ENCODE measurements around the gene PLAC9. TPM values are rescaled to one million over a fixed set of nuclear protein-coding genes. Genes with fewer than 3 reads are reported as not detected.

The PLAC9 gene
- total and polyA plus RNA-seq, 2 experiments from 2014 or later: 1.1 to 11.0 TPM

DNA sequence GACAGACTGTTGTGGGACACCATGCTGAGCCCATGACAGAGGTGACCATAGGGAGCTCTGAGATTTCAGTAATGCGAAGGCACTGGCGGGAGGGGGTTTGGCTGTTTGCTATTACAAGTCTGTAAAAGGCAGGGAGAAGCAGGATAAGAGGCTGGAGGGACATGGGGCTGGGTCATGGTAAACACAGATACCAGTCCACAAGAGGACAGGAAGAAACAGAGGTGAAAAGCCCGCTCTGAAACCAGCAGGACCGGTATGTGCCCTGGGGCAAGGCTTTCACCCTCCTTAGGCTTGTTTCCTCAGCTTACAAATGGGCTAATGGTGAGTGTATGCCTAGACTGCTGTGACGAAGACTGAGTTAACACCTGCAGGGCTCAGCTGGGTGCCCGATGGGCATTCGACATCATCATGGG, 38.7 kb downstream of the PLAC9 start (continued):
- TF ChIP-seq, protein P1, sequence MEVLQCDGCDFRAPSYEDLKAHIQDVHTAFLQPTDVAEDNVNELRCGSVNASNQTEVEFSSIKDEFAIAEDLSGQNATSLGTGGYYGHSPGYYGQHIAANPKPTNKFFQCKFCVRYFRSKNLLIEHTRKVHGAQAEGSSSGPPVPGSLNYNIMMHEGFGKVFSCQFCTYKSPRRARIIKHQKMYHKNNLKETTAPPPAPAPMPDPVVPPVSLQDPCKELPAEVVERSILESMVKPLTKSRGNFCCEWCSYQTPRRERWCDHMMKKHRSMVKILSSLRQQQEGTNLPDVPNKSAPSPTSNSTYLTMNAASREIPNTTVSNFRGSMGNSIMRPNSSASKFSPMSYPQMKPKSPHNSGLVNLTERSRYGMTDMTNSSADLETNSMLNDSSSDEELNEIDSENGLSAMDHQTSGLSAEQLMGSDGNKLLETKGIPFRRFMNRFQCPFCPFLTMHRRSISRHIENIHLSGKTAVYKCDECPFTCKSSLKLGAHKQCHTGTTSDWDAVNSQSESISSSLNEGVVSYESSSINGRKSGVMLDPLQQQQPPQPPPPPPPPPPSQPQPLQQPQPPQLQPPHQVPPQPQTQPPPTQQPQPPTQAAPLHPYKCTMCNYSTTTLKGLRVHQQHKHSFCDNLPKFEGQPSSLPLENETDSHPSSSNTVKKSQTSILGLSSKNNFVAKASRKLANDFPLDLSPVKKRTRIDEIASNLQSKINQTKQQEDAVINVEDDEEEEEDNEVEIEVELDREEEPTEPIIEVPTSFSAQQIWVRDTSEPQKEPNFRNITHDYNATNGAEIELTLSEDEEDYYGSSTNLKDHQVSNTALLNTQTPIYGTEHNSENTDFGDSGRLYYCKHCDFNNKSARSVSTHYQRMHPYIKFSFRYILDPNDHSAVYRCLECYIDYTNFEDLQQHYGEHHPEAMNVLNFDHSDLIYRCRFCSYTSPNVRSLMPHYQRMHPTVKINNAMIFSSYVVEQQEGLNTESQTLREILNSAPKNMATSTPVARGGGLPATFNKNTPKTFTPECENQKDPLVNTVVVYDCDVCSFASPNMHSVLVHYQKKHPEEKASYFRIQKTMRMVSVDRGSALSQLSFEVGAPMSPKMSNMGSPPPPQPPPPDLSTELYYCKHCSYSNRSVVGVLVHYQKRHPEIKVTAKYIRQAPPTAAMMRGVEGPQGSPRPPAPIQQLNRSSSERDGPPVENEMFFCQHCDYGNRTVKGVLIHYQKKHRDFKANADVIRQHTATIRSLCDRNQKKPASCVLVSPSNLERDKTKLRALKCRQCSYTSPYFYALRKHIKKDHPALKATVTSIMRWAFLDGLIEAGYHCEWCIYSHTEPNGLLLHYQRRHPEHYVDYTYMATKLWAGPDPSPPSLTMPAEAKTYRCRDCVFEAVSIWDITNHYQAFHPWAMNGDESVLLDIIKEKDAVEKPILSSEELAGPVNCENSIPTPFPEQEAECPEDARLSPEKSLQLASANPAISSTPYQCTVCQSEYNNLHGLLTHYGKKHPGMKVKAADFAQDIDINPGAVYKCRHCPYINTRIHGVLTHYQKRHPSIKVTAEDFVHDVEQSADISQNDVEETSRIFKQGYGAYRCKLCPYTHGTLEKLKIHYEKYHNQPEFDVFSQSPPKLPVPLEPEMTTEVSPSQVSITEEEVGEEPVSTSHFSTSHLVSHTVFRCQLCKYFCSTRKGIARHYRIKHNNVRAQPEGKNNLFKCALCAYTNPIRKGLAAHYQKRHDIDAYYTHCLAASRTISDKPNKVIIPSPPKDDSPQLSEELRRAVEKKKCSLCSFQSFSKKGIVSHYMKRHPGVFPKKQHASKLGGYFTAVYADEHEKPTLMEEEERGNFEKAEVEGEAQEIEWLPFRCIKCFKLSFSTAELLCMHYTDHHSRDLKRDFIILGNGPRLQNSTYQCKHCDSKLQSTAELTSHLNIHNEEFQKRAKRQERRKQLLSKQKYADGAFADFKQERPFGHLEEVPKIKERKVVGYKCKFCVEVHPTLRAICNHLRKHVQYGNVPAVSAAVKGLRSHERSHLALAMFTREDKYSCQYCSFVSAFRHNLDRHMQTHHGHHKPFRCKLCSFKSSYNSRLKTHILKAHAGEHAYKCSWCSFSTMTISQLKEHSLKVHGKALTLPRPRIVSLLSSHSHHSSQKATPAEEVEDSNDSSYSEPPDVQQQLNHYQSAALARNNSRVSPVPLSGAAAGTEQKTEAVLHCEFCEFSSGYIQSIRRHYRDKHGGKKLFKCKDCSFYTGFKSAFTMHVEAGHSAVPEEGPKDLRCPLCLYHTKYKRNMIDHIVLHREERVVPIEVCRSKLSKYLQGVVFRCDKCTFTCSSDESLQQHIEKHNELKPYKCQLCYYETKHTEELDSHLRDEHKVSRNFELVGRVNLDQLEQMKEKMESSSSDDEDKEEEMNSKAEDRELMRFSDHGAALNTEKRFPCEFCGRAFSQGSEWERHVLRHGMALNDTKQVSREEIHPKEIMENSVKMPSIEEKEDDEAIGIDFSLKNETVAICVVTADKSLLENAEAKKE (CRISPR knock-in tag; IDR thresholded peaks at IDR 0.05): no peak

- Histone ChIP-seq H3K79me2 (replicated peaks; ENCODE audit: insufficient read depth) (no peaks in the 10 kb centered on the region), H3F3A (replicated peaks; ENCODE audit: low read depth) (no peaks in the 10 kb centered on the region), H3K27me3 (ENCODE audit: insufficient read depth) (no peaks in the 10 kb centered on the region), H2AFZ (no peak overlapping the region), H3K4me1 (ENCODE audit: insufficient read depth) (peaks cover 8% of the 10 kb centered on the region; the same call in 1 of the 2 replicates), H3K4me2 (no peak overlapping the region), H3K36me3 (ENCODE audit: insufficient read depth) (no peaks in the 10 kb centered on the region), H3K4me3 (no peak overlapping the region), H3K27ac (ENCODE audit: low read depth) (no peak overlapping the region), H3K9me2 (ENCODE audit: insufficient read depth) (no peaks in the 10 kb centered on the region), H4K20me1 (replicated peaks; ENCODE audit: insufficient read depth) (peaks cover 2% of the 10 kb centered on the region)
- H3K4me3 Mint-ChIP-seq: no peak overlapping the region
- peak; percentile 35 for ATAC-seq
- DNase-seq (ENCODE audit: low spot score): no peak
- H3K4me1 Mint-ChIP-seq: peaks cover 27% of the 10 kb centered on the region
- no peak overlapping the region for H3K27ac Mint-ChIP-seq
- no peaks in the 10 kb centered on the region for H3K9me3 Mint-ChIP-seq
- no peaks in the 10 kb centered on the region for H3K36me3 Mint-ChIP-seq (ENCODE audit: low read depth)
- H3K27me3 Mint-ChIP-seq (ENCODE audit: insufficient read depth, low read depth, poor library complexity): peaks cover 5% of the 10 kb centered on the region
- TF ChIP-seq, protein P2, sequence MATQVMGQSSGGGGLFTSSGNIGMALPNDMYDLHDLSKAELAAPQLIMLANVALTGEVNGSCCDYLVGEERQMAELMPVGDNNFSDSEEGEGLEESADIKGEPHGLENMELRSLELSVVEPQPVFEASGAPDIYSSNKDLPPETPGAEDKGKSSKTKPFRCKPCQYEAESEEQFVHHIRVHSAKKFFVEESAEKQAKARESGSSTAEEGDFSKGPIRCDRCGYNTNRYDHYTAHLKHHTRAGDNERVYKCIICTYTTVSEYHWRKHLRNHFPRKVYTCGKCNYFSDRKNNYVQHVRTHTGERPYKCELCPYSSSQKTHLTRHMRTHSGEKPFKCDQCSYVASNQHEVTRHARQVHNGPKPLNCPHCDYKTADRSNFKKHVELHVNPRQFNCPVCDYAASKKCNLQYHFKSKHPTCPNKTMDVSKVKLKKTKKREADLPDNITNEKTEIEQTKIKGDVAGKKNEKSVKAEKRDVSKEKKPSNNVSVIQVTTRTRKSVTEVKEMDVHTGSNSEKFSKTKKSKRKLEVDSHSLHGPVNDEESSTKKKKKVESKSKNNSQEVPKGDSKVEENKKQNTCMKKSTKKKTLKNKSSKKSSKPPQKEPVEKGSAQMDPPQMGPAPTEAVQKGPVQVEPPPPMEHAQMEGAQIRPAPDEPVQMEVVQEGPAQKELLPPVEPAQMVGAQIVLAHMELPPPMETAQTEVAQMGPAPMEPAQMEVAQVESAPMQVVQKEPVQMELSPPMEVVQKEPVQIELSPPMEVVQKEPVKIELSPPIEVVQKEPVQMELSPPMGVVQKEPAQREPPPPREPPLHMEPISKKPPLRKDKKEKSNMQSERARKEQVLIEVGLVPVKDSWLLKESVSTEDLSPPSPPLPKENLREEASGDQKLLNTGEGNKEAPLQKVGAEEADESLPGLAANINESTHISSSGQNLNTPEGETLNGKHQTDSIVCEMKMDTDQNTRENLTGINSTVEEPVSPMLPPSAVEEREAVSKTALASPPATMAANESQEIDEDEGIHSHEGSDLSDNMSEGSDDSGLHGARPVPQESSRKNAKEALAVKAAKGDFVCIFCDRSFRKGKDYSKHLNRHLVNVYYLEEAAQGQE (IDR thresholded peaks at IDR 0.05; ENCODE audit: unreplicated experiment): no peak
- TF ChIP-seq EZH2 (IDR thresholded peaks at IDR 0.05; ENCODE audit: low read depth, unreplicated experiment) (no peak), STAT1 (IDR thresholded peaks at IDR 0.05; ENCODE audit: unreplicated experiment) (no peak), JUNB (IDR thresholded peaks at IDR 0.05; ENCODE audit: unreplicated experiment) (no peak), EZH2phosphoT487 (IDR thresholded peaks at IDR 0.05; ENCODE audit: unreplicated experiment) (no peak), CREB1 (CRISPR knock-in tag; IDR thresholded peaks at IDR 0.05; ENCODE audit: low read depth) (no peak)
- TF ChIP-seq, protein P3, sequence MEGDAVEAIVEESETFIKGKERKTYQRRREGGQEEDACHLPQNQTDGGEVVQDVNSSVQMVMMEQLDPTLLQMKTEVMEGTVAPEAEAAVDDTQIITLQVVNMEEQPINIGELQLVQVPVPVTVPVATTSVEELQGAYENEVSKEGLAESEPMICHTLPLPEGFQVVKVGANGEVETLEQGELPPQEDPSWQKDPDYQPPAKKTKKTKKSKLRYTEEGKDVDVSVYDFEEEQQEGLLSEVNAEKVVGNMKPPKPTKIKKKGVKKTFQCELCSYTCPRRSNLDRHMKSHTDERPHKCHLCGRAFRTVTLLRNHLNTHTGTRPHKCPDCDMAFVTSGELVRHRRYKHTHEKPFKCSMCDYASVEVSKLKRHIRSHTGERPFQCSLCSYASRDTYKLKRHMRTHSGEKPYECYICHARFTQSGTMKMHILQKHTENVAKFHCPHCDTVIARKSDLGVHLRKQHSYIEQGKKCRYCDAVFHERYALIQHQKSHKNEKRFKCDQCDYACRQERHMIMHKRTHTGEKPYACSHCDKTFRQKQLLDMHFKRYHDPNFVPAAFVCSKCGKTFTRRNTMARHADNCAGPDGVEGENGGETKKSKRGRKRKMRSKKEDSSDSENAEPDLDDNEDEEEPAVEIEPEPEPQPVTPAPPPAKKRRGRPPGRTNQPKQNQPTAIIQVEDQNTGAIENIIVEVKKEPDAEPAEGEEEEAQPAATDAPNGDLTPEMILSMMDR (conservative IDR thresholded peaks at IDR 0.05; ENCODE audit: low read depth in 2 of 2): no peak
Observed at GRCh38 chr10:80172896-80173295, 40.4 kb downstream of the PLAC9 start.
